ENCODE results near the gene MLLT6. TPM values are rescaled to one million over a fixed set of nuclear protein-coding genes. Genes with fewer than 3 reads are reported as not detected.

MLLT6 gene
- total RNA-seq, 4 donors from 2014 or later: 30.6 to 79.7 (median 35.1) TPM

DNA sequence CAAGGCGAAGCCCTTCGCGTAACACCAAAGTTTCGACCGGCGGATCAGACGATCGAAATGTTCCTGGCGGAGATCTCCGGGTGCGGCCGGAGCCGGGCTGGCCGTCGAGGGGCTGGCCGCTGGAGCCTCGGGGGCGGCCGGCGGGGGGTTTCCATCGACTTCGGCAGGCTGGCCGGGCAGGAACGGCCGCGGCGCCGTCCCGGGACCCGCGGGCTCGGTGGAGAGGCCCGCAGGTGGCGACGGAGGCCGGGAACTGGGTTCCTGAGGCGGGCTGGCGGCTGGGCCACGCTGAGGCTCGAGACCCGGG is 31.4 kb upstream of the MLLT6 start:
- peak overlapping the region; percentile 53 to 76 (median 64) for H3K4me3 ChIP-seq
- DNase-seq: no peak
- peaks cover 0 to 76% (median 13%) of the 10 kb centered on the region in 4 donors for H3K27me3 ChIP-seq
- no peaks in the 10 kb centered on the region for H3K9me3 ChIP-seq
- no CpG with 5 or more reads among the region's 41 CpGs for WGBS, 2 donors
- peak overlapping the region in 1 of 4 donors; percentile 58 for H3K27ac ChIP-seq
- no peak for TF ChIP-seq POLR2A (IDR thresholded peaks at IDR 0.05)
- TF ChIP-seq, protein P1, sequence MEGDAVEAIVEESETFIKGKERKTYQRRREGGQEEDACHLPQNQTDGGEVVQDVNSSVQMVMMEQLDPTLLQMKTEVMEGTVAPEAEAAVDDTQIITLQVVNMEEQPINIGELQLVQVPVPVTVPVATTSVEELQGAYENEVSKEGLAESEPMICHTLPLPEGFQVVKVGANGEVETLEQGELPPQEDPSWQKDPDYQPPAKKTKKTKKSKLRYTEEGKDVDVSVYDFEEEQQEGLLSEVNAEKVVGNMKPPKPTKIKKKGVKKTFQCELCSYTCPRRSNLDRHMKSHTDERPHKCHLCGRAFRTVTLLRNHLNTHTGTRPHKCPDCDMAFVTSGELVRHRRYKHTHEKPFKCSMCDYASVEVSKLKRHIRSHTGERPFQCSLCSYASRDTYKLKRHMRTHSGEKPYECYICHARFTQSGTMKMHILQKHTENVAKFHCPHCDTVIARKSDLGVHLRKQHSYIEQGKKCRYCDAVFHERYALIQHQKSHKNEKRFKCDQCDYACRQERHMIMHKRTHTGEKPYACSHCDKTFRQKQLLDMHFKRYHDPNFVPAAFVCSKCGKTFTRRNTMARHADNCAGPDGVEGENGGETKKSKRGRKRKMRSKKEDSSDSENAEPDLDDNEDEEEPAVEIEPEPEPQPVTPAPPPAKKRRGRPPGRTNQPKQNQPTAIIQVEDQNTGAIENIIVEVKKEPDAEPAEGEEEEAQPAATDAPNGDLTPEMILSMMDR (IDR thresholded peaks at IDR 0.05): peak in 1 of 6 experiments; percentile 16
- H3K4me1 ChIP-seq: peaks cover 15 to 59% (median 26%) of the 10 kb centered on the region in 3 donors
- H3K36me3 ChIP-seq: no peaks in the 10 kb centered on the region
- intact Hi-C loops (cut with DNase I): loop anchor here (2.0 kb wide), 1 partner anchor 31 kb away; the partner anchor contains the start of gene MLLT6

DNA sequence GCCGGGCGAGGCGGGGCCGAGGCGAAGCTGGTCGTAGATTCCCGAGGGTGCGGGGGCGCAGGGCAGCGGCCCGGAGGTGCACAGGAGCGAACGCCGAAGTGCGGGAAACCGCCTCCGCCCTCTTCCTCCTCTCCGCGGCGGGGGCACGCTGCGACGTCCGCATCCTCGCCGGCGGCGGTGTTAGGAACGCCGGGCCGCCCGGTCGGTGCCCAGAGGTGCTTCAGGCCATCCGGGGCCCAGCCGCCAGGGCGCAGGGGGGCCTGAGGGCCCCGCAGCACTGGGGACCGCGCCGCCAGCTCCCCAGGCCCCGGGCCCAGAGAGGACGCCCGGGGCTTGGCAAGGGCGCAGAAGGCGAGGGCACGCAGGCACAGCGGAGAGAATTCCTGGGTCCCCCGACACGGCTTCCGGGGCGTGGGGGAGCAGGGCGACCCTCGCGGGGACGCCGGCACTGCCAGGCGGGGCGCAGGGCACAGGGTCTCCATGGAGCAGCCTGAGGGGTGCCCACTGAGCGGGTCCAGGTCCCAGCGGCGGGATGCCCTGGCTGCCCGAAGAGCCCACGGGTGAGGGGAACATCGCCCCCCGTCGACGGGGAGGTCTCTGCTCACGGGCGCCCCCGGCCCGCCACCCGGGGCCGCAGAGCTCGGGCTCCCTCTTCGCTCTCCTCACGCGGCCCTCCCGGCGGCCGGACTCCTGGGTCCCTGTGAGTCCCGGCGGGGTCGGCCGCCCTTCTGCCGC is 30.9 kb upstream of the MLLT6 start:
- intact Hi-C loops (cut with DNase I): loop anchor here (2.0 kb wide), 1 partner anchor 31 kb away; the partner anchor contains the start of gene MLLT6
- peak overlapping the region; percentile 53 to 76 (median 64) for H3K4me3 ChIP-seq
- H3K27ac ChIP-seq: peak overlapping the region in 3 of 4 donors; percentile 43 to 65 (median 58)
- DNase-seq: no peak
- H3K36me3 ChIP-seq: no peaks in the 10 kb centered on the region
- TF ChIP-seq POLR2A (IDR thresholded peaks at IDR 0.05): no peak
- TF ChIP-seq, protein P1 (IDR thresholded peaks at IDR 0.05): peak in 1 of 6 experiments; percentile 8
- no CpG with 5 or more reads among the region's 85 CpGs for WGBS, 2 donors
- no peaks in the 10 kb centered on the region for H3K9me3 ChIP-seq
- peaks cover 15 to 59% (median 26%) of the 10 kb centered on the region in 3 donors for H3K4me1 ChIP-seq
- peaks cover 0 to 71% (median 13%) of the 10 kb centered on the region in 4 donors for H3K27me3 ChIP-seq

DNA sequence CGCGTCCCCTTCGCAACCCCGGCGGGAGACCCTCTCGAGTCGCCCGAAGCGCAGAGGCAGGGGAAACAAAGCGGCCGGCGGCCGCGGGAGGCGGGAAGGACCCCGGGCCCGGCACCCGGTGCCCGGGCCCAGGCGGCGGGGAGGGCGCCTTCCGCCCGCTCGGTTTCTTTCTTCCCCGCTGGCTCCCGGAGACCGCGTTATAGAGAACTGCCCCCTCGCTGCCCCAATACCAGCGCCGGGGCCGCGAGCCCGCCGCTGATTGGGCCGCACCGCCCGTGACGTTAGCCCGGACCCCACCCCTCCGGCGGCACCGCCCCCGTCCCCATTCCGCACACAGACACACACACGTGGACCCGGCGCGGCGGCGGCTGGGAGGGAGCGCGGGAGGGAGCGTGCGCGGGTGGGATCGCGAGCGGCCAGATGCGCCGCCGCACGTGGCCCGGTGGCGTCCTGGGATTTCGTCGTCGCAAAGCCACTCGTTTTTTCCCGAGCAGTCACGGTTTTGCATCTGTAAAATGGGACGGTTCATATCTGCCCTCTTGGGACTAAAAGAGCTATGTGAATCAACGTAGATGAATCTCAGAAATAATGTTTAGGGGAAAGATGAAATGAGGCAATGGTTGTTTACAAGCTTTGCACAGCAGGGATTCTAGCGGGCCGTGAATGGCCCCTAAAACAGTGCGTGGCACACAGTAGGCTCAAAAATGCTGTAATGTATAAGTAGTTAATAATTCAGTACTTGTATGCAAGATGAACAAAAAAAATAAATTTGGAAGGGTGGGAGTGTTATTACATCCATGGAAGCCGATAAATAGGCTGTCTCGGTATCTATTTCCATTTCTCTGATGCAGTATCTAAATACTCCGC is 30.1 kb upstream of the MLLT6 start, which contains the start of gene EPOP:
EPOP (minus strand) TSS at position 209 of the 867 bp plus-strand sequence. CDS start 462 bp downstream, outside the sequence.
- WGBS, 2 donors: 12 to 26% methylated on average over 8 to 19 of the region's 80 CpGs
- peaks cover 15 to 59% (median 26%) of the 10 kb centered on the region in 3 donors for H3K4me1 ChIP-seq
- intact Hi-C loops (cut with DNase I): loop anchor here (2.0 kb wide), 1 partner anchor 30 kb away; the partner anchor contains the start of gene MLLT6
- DNase-seq: peak; percentile 35
- H3K36me3 ChIP-seq: no peaks in the 10 kb centered on the region
- H3K27me3 ChIP-seq: peaks cover 0 to 63% (median 13%) of the 10 kb centered on the region in 4 donors
- H3K9me3 ChIP-seq: no peaks in the 10 kb centered on the region
- TF ChIP-seq, protein P1 (IDR thresholded peaks at IDR 0.05): peak in 1 of 6 experiments; percentile 9
- TF ChIP-seq POLR2A (IDR thresholded peaks at IDR 0.05): peak in 2 of 4 donors; percentile 57 to 73
- peak within 1 kb of the TSS; percentile 53 to 76 (median 64) for H3K4me3 ChIP-seq
- H3K27ac ChIP-seq: peak within 1 kb of the TSS in 3 of 4 donors; percentile 43 to 65 (median 58)

DNA sequence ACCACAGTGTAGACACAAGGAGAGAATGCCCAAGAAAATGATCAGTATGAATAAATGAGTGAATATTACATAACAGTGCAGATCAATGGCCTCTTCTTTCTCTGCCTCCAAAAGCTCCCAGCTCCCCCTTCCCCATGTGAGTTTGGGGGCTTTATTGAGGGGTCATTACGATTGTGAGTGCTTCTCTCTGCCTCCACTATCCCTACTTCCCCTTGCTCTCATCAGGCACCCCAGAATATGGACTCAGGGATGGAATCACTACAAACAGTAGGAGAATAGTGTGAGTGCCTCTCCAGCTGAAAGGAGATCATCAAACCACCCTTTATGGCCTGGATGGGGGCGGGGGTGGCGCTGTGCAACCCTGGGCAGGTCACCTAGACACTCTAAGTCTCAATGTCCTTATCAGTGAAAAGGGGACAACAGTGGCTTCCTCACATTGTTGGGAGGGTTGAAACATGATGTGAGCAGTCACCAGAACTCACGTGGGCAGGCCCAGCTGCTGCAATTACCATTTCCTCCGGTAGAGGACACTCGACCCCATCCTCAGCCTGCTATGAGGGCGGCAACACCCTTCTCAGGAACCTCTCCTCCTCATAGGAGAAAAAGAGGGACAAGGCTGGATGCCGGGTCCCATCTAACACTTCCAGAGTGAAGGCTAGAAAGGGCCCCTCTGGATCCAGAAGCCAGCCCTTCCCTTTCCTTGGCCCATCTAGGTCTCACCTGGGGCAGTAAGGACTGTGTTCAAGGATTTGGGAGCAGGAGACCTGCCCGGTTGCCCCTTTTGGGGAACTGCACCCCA is 28.2 kb upstream of the MLLT6 start:
- Histone ChIP-seq H3K4me3 (no peak overlapping the region), H3K9me3 (no peaks in the 10 kb centered on the region), H3K27me3 (peaks cover 0 to 43% (median 10%) of the 10 kb centered on the region in 4 donors), H3K27ac (no peak overlapping the region), H3K36me3 (no peaks in the 10 kb centered on the region), H3K4me1 (peaks cover 15 to 52% (median 26%) of the 10 kb centered on the region in 3 donors)
- TF ChIP-seq POLR2A (IDR thresholded peaks at IDR 0.05): no peak
- TF ChIP-seq, protein P1 (IDR thresholded peaks at IDR 0.05): peak; percentile 91 to 99 (median 96)
- WGBS, 2 donors: 0 to 14% methylated on average over 2 to 3 of the region's 9 CpGs
- intact Hi-C loops (cut with DNase I): loop anchor here (2.0 kb wide), 1 partner anchor 58 kb away; no protein-coding TSS in a partner anchor
- peak; percentile 32 for DNase-seq
